ENCODE measurements around the gene FAM149B1.

The FAM149B1 gene

GRCh38 chr10:73281097-73281496 lies 113.2 kb downstream of the FAM149B1 start:
- Histone ChIP-seq H3K9ac (ENCODE audit: low read depth, low read length, poor library complexity, severe bottlenecking) (no peak overlapping the region), H3K4me1 (ENCODE audit: insufficient read depth, low read length, poor library complexity, severe bottlenecking) (no peaks in the 10 kb centered on the region), H2AFZ (ENCODE audit: low read length) (no peak overlapping the region), H3K27me3 (ENCODE audit: insufficient read depth, low read length, poor library complexity, severe bottlenecking) (no peaks in the 10 kb centered on the region), H3F3A (ENCODE audit: low read depth) (no peaks in the 10 kb centered on the region), H3K9me3 (ENCODE audit: insufficient read depth, low read depth, low read length) (no peaks in the 10 kb centered on the region), H4K20me1 (ENCODE audit: insufficient read depth, low read length, poor library complexity, severe bottlenecking) (no peaks in the 10 kb centered on the region), H3K79me2 (ENCODE audit: insufficient read depth, low read length) (no peaks in the 10 kb centered on the region), H3K9me2 (replicated peaks; ENCODE audit: low read depth, low read length) (no peaks in the 10 kb centered on the region), H3K36me3 (ENCODE audit: insufficient read depth, low read length) (no peaks in the 10 kb centered on the region), H3K4me3 (ENCODE audit: low read length, poor library complexity, severe bottlenecking) (no peak overlapping the region), H3K4me2 (ENCODE audit: low read depth, low read length, poor library complexity, severe bottlenecking) (no peak overlapping the region)
- no peak for TF ChIP-seq CTCF (conservative IDR thresholded peaks at IDR 0.05; ENCODE audit: low read length)
- no peak for TF ChIP-seq EZH2phosphoT487 (IDR thresholded peaks at IDR 0.05; ENCODE audit: borderline replicate concordance)

- H3K4me1 ChIP-seq (ENCODE audit: insufficient read depth, low read length, poor library complexity, severe bottlenecking), result no peaks in the 10 kb centered on the region
- no peak overlapping the region for H2AFZ ChIP-seq (ENCODE audit: low read length)
- H3K4me3 ChIP-seq (ENCODE audit: low read length, poor library complexity, severe bottlenecking), result no peak overlapping the region
These were observed 119.5 kb downstream of the FAM149B1 start for GRCh38 chr10:73287441-73287840.

GRCh38 chr10:73289958-73290357 lies 122.0 kb downstream of the FAM149B1 start:
- Histone ChIP-seq H3K4me1 (ENCODE audit: insufficient read depth, low read length, poor library complexity, severe bottlenecking) (no peaks in the 10 kb centered on the region), H3K36me3 (ENCODE audit: insufficient read depth, low read length) (no peaks in the 10 kb centered on the region), H3K9ac (ENCODE audit: low read depth, low read length, poor library complexity, severe bottlenecking) (no peak overlapping the region), H3K9me3 (ENCODE audit: insufficient read depth, low read depth, low read length) (no peaks in the 10 kb centered on the region), H3F3A (ENCODE audit: low read depth) (no peaks in the 10 kb centered on the region), H4K20me1 (ENCODE audit: insufficient read depth, low read length, poor library complexity, severe bottlenecking) (no peaks in the 10 kb centered on the region), H3K27me3 (ENCODE audit: insufficient read depth, low read length, poor library complexity, severe bottlenecking) (no peaks in the 10 kb centered on the region), H3K79me2 (ENCODE audit: insufficient read depth, low read length) (no peaks in the 10 kb centered on the region), H3K4me3 (ENCODE audit: low read length, poor library complexity, severe bottlenecking) (no peak overlapping the region), H2AFZ (ENCODE audit: low read length) (no peak overlapping the region), H3K9me2 (replicated peaks; ENCODE audit: low read depth, low read length) (no peaks in the 10 kb centered on the region), H3K4me2 (ENCODE audit: low read depth, low read length, poor library complexity, severe bottlenecking) (no peak overlapping the region)
- no peak for TF ChIP-seq CTCF (conservative IDR thresholded peaks at IDR 0.05; ENCODE audit: low read length)
- TF ChIP-seq EZH2phosphoT487 (IDR thresholded peaks at IDR 0.05; ENCODE audit: borderline replicate concordance), result no peak

More at GRCh38 chr10:73287441-73287840, 119.5 kb downstream of the FAM149B1 start:
- Histone ChIP-seq H3K9ac (ENCODE audit: low read depth, low read length, poor library complexity, severe bottlenecking) (no peak overlapping the region), H3F3A (ENCODE audit: low read depth) (no peaks in the 10 kb centered on the region), H3K27me3 (ENCODE audit: insufficient read depth, low read length, poor library complexity, severe bottlenecking) (no peaks in the 10 kb centered on the region), H3K79me2 (ENCODE audit: insufficient read depth, low read length) (no peaks in the 10 kb centered on the region), H3K4me2 (ENCODE audit: low read depth, low read length, poor library complexity, severe bottlenecking) (no peak overlapping the region), H3K36me3 (ENCODE audit: insufficient read depth, low read length) (no peaks in the 10 kb centered on the region), H3K9me3 (ENCODE audit: insufficient read depth, low read depth, low read length) (no peaks in the 10 kb centered on the region), H3K9me2 (replicated peaks; ENCODE audit: low read depth, low read length) (no peaks in the 10 kb centered on the region), H4K20me1 (ENCODE audit: insufficient read depth, low read length, poor library complexity, severe bottlenecking) (no peaks in the 10 kb centered on the region)
- TF ChIP-seq CTCF (conservative IDR thresholded peaks at IDR 0.05; ENCODE audit: low read length) (no peak), EZH2phosphoT487 (IDR thresholded peaks at IDR 0.05; ENCODE audit: borderline replicate concordance) (no peak)
